Cardiac muscle cell (in vitro differentiated cells and primary cell): ENCODE data around the gene NOL11. TPM values are rescaled to one million over a fixed set of nuclear protein-coding genes. Genes with fewer than 3 reads are reported as not detected.
"Not testable (repeated sequence)": the region's sequence is repeated elsewhere in the genome, so short reads cannot be mapped to it uniquely, and the experiment has no call there.

Source experiments
- DNase-seq, 2 donors: peaks; one replicate each; pipeline versions ENCODE4 v3.0.0 to v3.0.0-alpha.2; 2010 to 2017; ENCODE audit warnings: low read depth in 1 of 2, low spot score in 1 of 2
- H3K27ac ChIP-seq: fragments of 200-600 bp; sonication (generic); 2 replicates; pipeline ENCODE4 v1.5.1; 2016
- H3K27me3 ChIP-seq: fragments of 200-600 bp; sonication (generic); 2 replicates; pipeline ENCODE4 v1.6.0; 2016; ENCODE audit warnings: control low read depth
- H3K36me3 ChIP-seq: fragments of 200-600 bp; sonication (generic); 2 replicates; pipeline ENCODE4 v1.5.1; 2016; ENCODE audit warnings: control low read depth
- H3K4me1 ChIP-seq: fragments of 200-600 bp; sonication (generic); 2 replicates; pipeline ENCODE4 v1.8.1; 2017; ENCODE audit warnings: low read depth, mild to moderate bottlenecking, mixed run types
- H3K4me3 ChIP-seq: fragments of 200-600 bp; sonication (generic); 2 replicates; pipeline ENCODE4 v1.5.1; 2016; ENCODE audit warnings: mild to moderate bottlenecking
- H3K9me3 ChIP-seq: fragments of 200-600 bp; sonication (generic); 2 replicates; pipeline ENCODE4 v1.5.1; 2017; ENCODE audit warnings: low read depth, mild to moderate bottlenecking, control low read depth
- CTCF ChIP-seq: IDR thresholded peaks from 2 replicates; pipeline ENCODE4 v1.5.1; 2012; ENCODE audit warnings: low read depth, mild to moderate bottlenecking, low read length
- polyA plus RNA-seq: library from polyadenylated mRNA; unstranded; fragments of >200 nt; fragmentation: Nextera tagmentation; extraction: Ambion mirVana; gene quantifications from 2 replicates; pipeline ENCODE4 v1.2.1, GENCODE V29; 2016
- total RNA-seq: library from RNA; depleted of rRNA; stranded (reverse); fragments of >200 nt; gene quantifications from 2 replicates; pipeline ENCODE4 v1.2.3, GENCODE V29; 2016

Gene NOL11
- total and polyA plus RNA-seq, 2 experiments from 2014 or later: 25.0 to 46.3 TPM

DNA sequence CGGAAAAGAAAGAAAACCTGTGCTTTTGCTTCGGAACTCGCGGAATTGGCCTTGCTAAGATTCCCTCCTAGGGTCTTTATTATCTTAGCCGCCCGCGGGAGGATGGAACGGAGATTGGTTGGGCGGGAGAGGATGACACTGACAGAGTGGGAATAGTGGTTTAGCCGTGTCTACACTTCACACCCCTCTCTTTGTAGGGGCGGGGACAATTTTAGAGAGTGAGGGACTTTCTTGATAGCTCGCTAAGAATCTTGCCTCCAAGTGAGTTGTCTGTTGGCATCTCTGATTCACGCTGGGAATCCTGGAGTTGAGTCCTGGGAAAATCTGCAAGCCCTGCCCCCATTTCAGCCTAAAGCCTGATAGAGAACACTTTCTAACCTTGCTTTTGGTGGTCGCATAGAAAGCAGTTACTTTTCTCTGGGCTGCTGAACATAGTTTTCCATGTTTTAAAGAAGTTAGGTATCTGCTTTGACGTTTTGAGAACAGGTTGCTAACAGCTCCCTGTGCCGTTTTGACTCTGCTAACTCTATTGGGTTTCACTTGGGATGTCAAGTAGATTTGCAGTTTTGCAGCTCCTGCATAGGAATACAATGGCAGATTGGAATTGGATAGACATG is 697 bp downstream of the NOL11 start:
- Histone ChIP-seq H3K4me1 (peaks cover 7% of the 10 kb centered on the region), H3K4me3 (peak overlapping the region; percentile 46), H3K27me3 (no peaks in the 10 kb centered on the region), H3K27ac (peak overlapping the region; percentile 99), H3K9me3 (no peaks in the 10 kb centered on the region), H3K36me3 (peaks cover 23% of the 10 kb centered on the region)
- peak in 1 of 2 donors; percentile 26 for DNase-seq
- TF ChIP-seq CTCF: no peak

GRCh38 chr17:67725373-67725791 is 7.6 kb downstream of the NOL11 start:
- Histone ChIP-seq H3K27ac (no peak overlapping the region), H3K36me3 (peaks cover 77% of the 10 kb centered on the region), H3K9me3 (no peaks in the 10 kb centered on the region), H3K27me3 (no peaks in the 10 kb centered on the region), H3K4me1 (no peaks in the 10 kb centered on the region), H3K4me3 (no peak overlapping the region)
- no peak for DNase-seq
- TF ChIP-seq CTCF: no peak

- Histone ChIP-seq H3K4me1 (no peaks in the 10 kb centered on the region), H3K27me3 (no peaks in the 10 kb centered on the region), H3K4me3 (no peak overlapping the region), H3K36me3 (peaks cover 76% of the 10 kb centered on the region), H3K27ac (no peak overlapping the region), H3K9me3 (no peaks in the 10 kb centered on the region)
- no peak for DNase-seq
- no peak for TF ChIP-seq CTCF
Measured at GRCh38 chr17:67725807-67726206, 8.1 kb downstream of the NOL11 start.

GRCh38 chr17:67727152-67728039 is 9.7 kb downstream of the NOL11 start:
- H3K4me3 ChIP-seq, H3K9me3 ChIP-seq, H3K4me1 ChIP-seq, DNase-seq, H3K27me3 ChIP-seq, H3K27ac ChIP-seq: not testable (repeated sequence)
- peaks cover 67% of the 10 kb centered on the region for H3K36me3 ChIP-seq

- H3K4me1 ChIP-seq: no peaks in the 10 kb centered on the region
- H3K36me3 ChIP-seq: peaks cover 60% of the 10 kb centered on the region
- no peak overlapping the region for H3K4me3 ChIP-seq
- no peak overlapping the region for H3K27ac ChIP-seq
- TF ChIP-seq CTCF: no peak
- no peaks in the 10 kb centered on the region for H3K9me3 ChIP-seq
- no peaks in the 10 kb centered on the region for H3K27me3 ChIP-seq
- no peak for DNase-seq
Measured at GRCh38 chr17:67729903-67730302, 12.2 kb downstream of the NOL11 start.

DNA sequence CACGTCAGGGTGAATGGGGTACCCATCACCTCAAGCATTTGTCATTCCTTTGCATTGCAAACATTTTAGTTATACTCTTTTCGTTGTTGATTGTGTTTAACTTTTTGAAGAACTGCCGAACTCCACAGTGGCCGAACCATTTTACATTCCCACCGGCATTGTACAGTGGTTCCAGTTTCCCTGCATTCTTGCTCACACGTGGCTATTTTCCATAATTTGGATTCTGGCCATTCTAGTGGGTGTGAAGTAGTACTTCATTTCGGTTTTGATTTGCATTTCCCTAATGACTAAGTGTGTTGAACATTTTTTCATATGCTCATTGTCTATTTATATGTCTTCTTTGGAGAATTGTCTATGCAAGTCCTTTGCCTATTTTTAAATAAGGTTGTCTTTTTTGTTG is 13.0 kb downstream of the NOL11 start:
- TF ChIP-seq CTCF: no peak
- no peak for DNase-seq
- H3K4me3 ChIP-seq: no peak overlapping the region
- peaks cover 60% of the 10 kb centered on the region for H3K36me3 ChIP-seq
- no peaks in the 10 kb centered on the region for H3K4me1 ChIP-seq
- no peaks in the 10 kb centered on the region for H3K27me3 ChIP-seq
- no peak overlapping the region for H3K27ac ChIP-seq
- H3K9me3 ChIP-seq: no peaks in the 10 kb centered on the region
